Activated B cell treated with CpG ODN at 0.5 μM for 24 hours (primary cell): ENCODE data around the gene NDRG3. TPM values are rescaled to one million over a fixed set of nuclear protein-coding genes. Genes with fewer than 3 reads are reported as not detected.
A peak's percentile ranks its signal among the peaks of the same experiment; 100 is the strongest.

Experiments
- ATAC-seq: fragments of 200-7000 bp; cut with Tn5 transposase; one replicate; pipeline ENCODE4 v1.10.0; 2021; ENCODE audit warnings: low read depth, mild to moderate bottlenecking, moderate library complexity
- CTCF ChIA-PET: fragments of 350-600 bp; sonication (Branson Sonifier 250); formaldehyde crosslinking; loops from one replicate; lab custom pipeline; 2021; ENCODE audit warnings: antibody characterized with exemption; lab: Charles Lee
- POLR2A ChIA-PET: fragments of 350-600 bp; sonication (Branson Sonifier 250); formaldehyde crosslinking; loops from one replicate; lab custom pipeline; 2021; ENCODE audit warnings: antibody characterized with exemption; lab: Charles Lee
- DNase-seq: peaks from one replicate; pipeline ENCODE4 v3.0.0; 2022
- H3K27ac Mint-ChIP-seq: one replicate; pipeline ENCODE4 v1.8.0; 2020; ENCODE audit warnings: mixed read lengths
- H3K27me3 Mint-ChIP-seq: one replicate; pipeline ENCODE4 v1.8.0; 2021; ENCODE audit warnings: mixed read lengths
- H3K36me3 Mint-ChIP-seq: one replicate; pipeline ENCODE4 v1.8.0; 2021; ENCODE audit warnings: low read depth, mixed read lengths
- H3K4me1 Mint-ChIP-seq: one replicate; pipeline ENCODE4 v1.8.0; 2021; ENCODE audit warnings: mixed read lengths
- H3K4me3 Mint-ChIP-seq: one replicate; pipeline ENCODE4 v1.8.0; 2020; ENCODE audit warnings: mild to moderate bottlenecking, mixed read lengths
- H3K9me3 Mint-ChIP-seq: one replicate; pipeline ENCODE4 v1.8.0; 2020; ENCODE audit warnings: mixed read lengths
- CTCF ChIP-seq: fragments of 200-600 bp; IDR thresholded peaks from one replicate; pipeline ENCODE4 v1.8.0; 2022; ENCODE audit warnings: antibody characterized with exemption, mild to moderate bottlenecking
- intact Hi-C: fragments of 100-400 bp; cut with micrococcal nuclease; formaldehyde crosslinking; loops from one replicate; pipeline ENCODE4 v1.15.1; 2024
- total RNA-seq: library from RNA; stranded (reverse); gene quantifications from 2 replicates; pipeline ENCODE4 v1.2.3, GENCODE V29; 2022

The NDRG3 gene
- total RNA-seq, 1 donor from 2014 or later = 21.4 TPM

DNA sequence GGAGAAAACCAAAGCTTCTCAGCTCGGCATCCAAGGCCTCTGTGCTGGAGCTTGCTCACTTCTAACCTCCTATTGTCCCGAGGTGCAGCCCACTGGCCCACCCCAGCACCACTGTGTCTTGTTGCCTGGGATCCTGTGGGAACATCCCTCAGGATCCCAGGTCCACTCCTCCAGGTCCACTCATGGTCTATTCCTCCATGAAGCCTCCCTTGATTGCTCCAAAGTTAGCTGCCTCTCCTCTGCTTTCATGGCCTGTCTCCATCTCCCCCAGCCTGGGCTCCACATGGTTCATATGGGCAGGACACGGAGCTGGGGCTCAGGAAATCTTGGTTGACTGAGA is 113.8 kb downstream of the NDRG3 start:
- no peaks in the 10 kb centered on the region for H3K36me3 Mint-ChIP-seq
- ChIA-PET POLR2A (interaction anchor here (0.6 kb wide), 1 partner anchor 800 kb away, joined by 3 read pairs; no protein-coding TSS in a partner anchor), CTCF (no interaction called here)
- no peak for DNase-seq
- no peak for TF ChIP-seq CTCF
- no peak overlapping the region for H3K4me3 Mint-ChIP-seq
- H3K27ac Mint-ChIP-seq = no peak overlapping the region
- no peak for ATAC-seq
- peaks cover 9% of the 10 kb centered on the region for H3K4me1 Mint-ChIP-seq
- H3K9me3 Mint-ChIP-seq = no peaks in the 10 kb centered on the region
- intact Hi-C loops = no loop called here
- H3K27me3 Mint-ChIP-seq = no peaks in the 10 kb centered on the region

GRCh38 chr20:36631646-36632045 is 114.2 kb downstream of the NDRG3 start:
- Mint-ChIP-seq H3K27ac (no peak overlapping the region), H3K36me3 (no peaks in the 10 kb centered on the region), H3K27me3 (no peaks in the 10 kb centered on the region), H3K9me3 (no peaks in the 10 kb centered on the region), H3K4me3 (no peak overlapping the region), H3K4me1 (peaks cover 9% of the 10 kb centered on the region)
- intact Hi-C loops = no loop called here
- DNase-seq (no peak), ATAC-seq (no peak)
- ChIA-PET POLR2A (no interaction called here), CTCF (no interaction called here)
- no peak for TF ChIP-seq CTCF

GRCh38 chr20:36629719-36630681 is 115.9 kb downstream of the NDRG3 start:
- Mint-ChIP-seq H3K9me3 (no peaks in the 10 kb centered on the region), H3K4me3 (no peak overlapping the region)
- intact Hi-C loops = no loop called here

DNA sequence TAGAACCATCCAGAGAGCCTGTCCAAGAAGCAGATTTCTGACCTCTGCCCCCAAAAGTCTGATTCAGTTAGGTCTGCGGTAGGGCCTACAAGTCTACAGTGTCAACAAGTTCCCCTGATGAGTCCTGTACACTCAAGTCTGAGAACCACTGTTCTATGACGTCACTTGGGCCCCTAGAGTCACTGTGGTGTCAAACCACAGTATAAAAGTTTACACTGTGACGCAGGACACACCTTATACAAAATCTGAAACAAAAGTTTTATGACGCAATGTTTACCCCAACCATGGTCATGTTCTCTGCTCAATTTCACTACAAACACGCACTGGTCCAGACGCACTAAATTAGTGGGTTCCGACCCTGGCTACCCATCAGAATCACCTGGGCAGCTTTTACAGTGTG is 117.8 kb downstream of the NDRG3 start:
- no peaks in the 10 kb centered on the region for H3K9me3 Mint-ChIP-seq
- intact Hi-C loops = no loop called here
- H3K27ac Mint-ChIP-seq = no peak overlapping the region
- H3K4me1 Mint-ChIP-seq = peaks cover 9% of the 10 kb centered on the region
- ChIA-PET POLR2A (interaction anchor here (0.6 kb wide), 1 partner anchor 218 kb away, joined by 3 read pairs; no protein-coding TSS in a partner anchor), CTCF (no interaction called here)
- TF ChIP-seq CTCF = no peak
- H3K27me3 Mint-ChIP-seq = no peaks in the 10 kb centered on the region
- no peaks in the 10 kb centered on the region for H3K36me3 Mint-ChIP-seq
- DNase-seq (no peak), ATAC-seq (no peak)
- no peak overlapping the region for H3K4me3 Mint-ChIP-seq

More at GRCh38 chr20:36629719-36630681, 115.9 kb downstream of the NDRG3 start:
- no peak for TF ChIP-seq CTCF
- ChIA-PET POLR2A (interaction anchor here (0.9 kb wide), 1 partner anchor 25 kb away, joined by 5 read pairs; the partner anchor contains the start of gene RAB5IF), CTCF (no interaction called here)
- Mint-ChIP-seq H3K27ac (peak overlapping the region; percentile 41), H3K36me3 (no peaks in the 10 kb centered on the region), H3K4me1 (peaks cover 9% of the 10 kb centered on the region), H3K27me3 (no peaks in the 10 kb centered on the region)
- ATAC-seq (peak; percentile 66), DNase-seq (no peak)

DNA sequence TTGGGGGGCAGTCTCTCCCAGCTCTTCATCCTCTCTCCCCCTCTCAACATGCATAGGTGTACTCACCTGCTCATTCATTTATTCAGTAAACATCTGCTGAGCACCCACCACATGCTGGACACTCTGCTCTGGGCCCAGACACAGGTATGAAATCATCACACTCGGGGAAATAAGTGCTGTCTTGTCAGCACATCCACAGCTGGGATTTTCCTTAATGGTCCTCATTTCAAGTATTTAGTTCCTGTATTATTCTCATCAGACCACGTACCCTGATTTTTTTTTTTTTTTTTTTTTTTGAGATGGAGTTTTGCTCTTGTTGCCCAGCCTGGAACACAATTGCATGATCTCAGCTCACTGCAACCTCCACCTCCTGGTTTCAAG is 121.0 kb downstream of the NDRG3 start:
- intact Hi-C loops = no loop called here
- Mint-ChIP-seq H3K27ac (no peak overlapping the region), H3K27me3 (no peaks in the 10 kb centered on the region), H3K4me3 (no peak overlapping the region), H3K9me3 (no peaks in the 10 kb centered on the region), H3K36me3 (peaks cover 3% of the 10 kb centered on the region), H3K4me1 (peaks cover 6% of the 10 kb centered on the region)
- ATAC-seq (no peak), DNase-seq (no peak)
- TF ChIP-seq CTCF = no peak
- POLR2A ChIA-PET = no interaction called here
- CTCF ChIA-PET = no interaction called here
